ENCODE data around the gene PLIN5. TPM values are rescaled to one million over a fixed set of nuclear protein-coding genes. Genes with fewer than 3 reads are reported as not detected.
A peak's percentile ranks its signal among the peaks of the same experiment; 100 is the strongest.

Gene PLIN5
- total RNA-seq, 1 donor from 2014 or later = 73.5 TPM

- Histone ChIP-seq H3K27me3 (ENCODE audit: low read depth) (no peaks in the 10 kb centered on the region), H3K9me3 (replicated peaks) (no peaks in the 10 kb centered on the region), H3K4me3 (peak overlapping the region; percentile 98), H3K27ac (replicated peaks) (peak overlapping the region; percentile 16), H3K36me3 (peaks cover 33% of the 10 kb centered on the region), H3K4me1 (peaks cover 35% of the 10 kb centered on the region)
- DNase-seq = no peak
- no peak for TF ChIP-seq CTCF (IDR thresholded peaks at IDR 0.05; ENCODE audit: borderline replicate concordance)
- intact Hi-C loops (cut with micrococcal nuclease) = no loop called here
Measured at GRCh38 chr19:4473763-4474513, 61.1 kb downstream of the PLIN5 start.

DNA sequence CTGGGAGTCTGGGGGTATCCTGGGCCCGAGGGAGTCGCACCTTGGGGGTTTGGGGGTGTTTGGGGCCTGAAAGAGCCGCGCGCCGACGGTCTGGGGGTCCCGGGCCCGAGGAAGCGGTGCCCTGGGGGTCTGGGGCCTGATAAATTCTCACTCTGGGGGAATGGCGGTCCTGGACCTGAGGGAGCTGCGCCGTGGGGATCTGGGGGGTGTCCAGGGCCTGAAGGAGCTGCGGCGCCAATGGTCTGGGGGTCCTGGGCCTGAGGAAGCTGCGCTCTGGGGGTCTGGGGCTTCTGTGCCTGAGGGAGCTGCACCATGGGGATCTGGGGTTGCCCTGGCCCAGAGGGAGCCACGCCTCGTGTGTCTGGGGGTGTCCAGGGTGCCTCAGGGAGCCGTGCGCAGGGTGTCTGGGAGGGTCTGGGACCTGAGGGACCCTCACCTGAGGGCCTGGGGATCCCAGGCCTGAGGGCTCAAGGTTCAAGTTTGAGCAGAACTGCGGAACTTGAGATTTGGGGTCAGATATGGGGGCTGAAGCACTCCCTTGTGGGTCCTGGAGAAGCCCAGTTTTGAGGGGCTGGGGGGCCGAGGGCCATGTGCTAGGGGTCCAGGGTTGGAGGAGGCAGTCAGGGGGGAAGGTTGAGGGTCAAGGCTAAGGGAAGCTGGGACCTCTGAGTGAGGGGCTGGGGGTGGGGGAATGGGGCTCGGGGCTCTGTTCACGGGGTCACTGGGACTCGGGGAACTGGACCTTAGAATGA, 61.8 kb downstream of the PLIN5 start:
- Histone ChIP-seq H3K9me3 (replicated peaks) (no peaks in the 10 kb centered on the region), H3K4me1 (peaks cover 35% of the 10 kb centered on the region), H3K27me3 (ENCODE audit: low read depth) (no peaks in the 10 kb centered on the region), H3K4me3 (peak overlapping the region; percentile 98), H3K36me3 (peaks cover 26% of the 10 kb centered on the region), H3K27ac (replicated peaks) (peak overlapping the region; percentile 93)
- intact Hi-C loops (cut with micrococcal nuclease) = no loop called here
- no peak for TF ChIP-seq CTCF (IDR thresholded peaks at IDR 0.05; ENCODE audit: borderline replicate concordance)
- DNase-seq = no peak

Other genes starting within 250 kb of the PLIN5 start
- gene TMIGD2, start 232.8 kb downstream of the PLIN5 start, total RNA-seq = not detected
- not detected for gene FSD1, start 230.6 kb downstream of the PLIN5 start, total RNA-seq
- 2.6 TPM for gene STAP2, start 196.4 kb downstream of the PLIN5 start, total RNA-seq
- gene MPND, start 191.7 kb downstream of the PLIN5 start, total RNA-seq = 19.2 TPM
- gene SH3GL1, start 134.7 kb downstream of the PLIN5 start, total RNA-seq = 18.6 TPM
- gene CHAF1A, start 132.6 kb downstream of the PLIN5 start, total RNA-seq = 5.1 TPM
- 113 TPM for gene UBXN6, start 77.4 kb downstream of the PLIN5 start, total RNA-seq
- gene HDGFL2, start 62.9 kb downstream of the PLIN5 start, total RNA-seq = 22.8 TPM
- 162 TPM for gene PLIN4, start 16.7 kb downstream of the PLIN5 start, total RNA-seq
- gene LRG1, start 4.8 kb upstream of the PLIN5 start, total RNA-seq = 0.41 TPM
- gene SEMA6B, start 24.5 kb upstream of the PLIN5 start, total RNA-seq = 7.2 TPM
- gene TNFAIP8L1, start 104.3 kb upstream of the PLIN5 start, total RNA-seq = 4.2 TPM
- gene MYDGF, start 135.1 kb upstream of the PLIN5 start, total RNA-seq = 26.3 TPM
- gene DPP9, start 188.6 kb upstream of the PLIN5 start, total RNA-seq = 52.5 TPM